Adipocyte (in vitro differentiated cells): Measurements from ENCODE around the gene MTX3.
A peak's percentile ranks its signal among the peaks of the same experiment; 100 is the strongest.

ENCODE experiments used
- DNase-seq: peaks from one replicate; pipeline ENCODE4 v3.0.0-alpha.2; 2015; ENCODE audit warnings: low read depth
- H3K27me3 ChIP-seq: replicated peaks from 2 replicates; pipeline ENCODE4 v1.7.0; 2013; ENCODE audit warnings: mild to moderate bottlenecking, low read length, moderate library complexity; ENCODE audit not compliant: control insufficient read depth, insufficient read depth
- H3K36me3 ChIP-seq: 2 replicates; pipeline ENCODE4 v1.7.0; 2013; ENCODE audit warnings: low read length, mild to moderate bottlenecking, moderate library complexity; ENCODE audit not compliant: control insufficient read depth, insufficient read depth, severe bottlenecking
- H3K4me1 ChIP-seq: 2 replicates; pipeline ENCODE4 v1.7.0; 2013; ENCODE audit warnings: mild to moderate bottlenecking, low read length, moderate library complexity; ENCODE audit not compliant: control insufficient read depth, insufficient read depth
- H3K4me3 ChIP-seq: 2 replicates; pipeline ENCODE4 v1.7.0; 2013; ENCODE audit warnings: mild to moderate bottlenecking, low read length, moderate library complexity
- H3K9ac ChIP-seq: 2 replicates; pipeline ENCODE4 v1.7.0; 2013; ENCODE audit warnings: mild to moderate bottlenecking, low read length, moderate library complexity
- H3K9me3 ChIP-seq: 2 replicates; pipeline ENCODE4 v1.7.0; 2013; ENCODE audit warnings: mild to moderate bottlenecking, low read length, moderate library complexity; ENCODE audit not compliant: control insufficient read depth

MTX3 gene

DNA sequence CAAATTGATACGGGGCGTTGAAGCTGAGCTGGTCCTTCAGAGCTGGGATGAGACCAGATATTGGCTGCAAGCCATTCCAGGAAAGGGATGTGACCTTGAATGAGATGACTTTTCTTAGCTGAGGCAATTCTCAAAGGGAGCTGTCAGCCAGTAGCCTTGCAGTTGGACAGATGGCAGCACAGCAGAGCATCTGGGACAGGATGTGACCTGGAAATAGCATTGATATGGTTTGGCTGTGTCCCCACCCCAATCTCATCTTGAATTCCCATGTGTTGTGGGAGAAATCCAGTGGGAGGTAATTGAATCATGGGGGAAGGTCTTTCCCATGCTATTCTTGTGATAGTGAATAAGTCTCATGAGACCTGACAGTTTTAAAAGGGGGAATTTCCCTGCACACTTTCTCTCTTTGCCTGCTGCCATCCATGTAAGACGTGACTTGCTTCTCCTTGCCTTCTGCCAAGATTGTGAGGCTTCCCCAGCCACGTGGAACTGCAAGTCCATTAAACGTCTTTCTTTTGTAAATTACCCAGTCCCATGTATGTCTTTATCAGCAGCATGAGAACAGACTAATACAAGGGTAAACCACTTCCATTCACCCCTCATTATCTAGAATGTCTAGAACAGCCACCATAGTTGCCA is 19.8 kb upstream of the MTX3 start:
- Histone ChIP-seq H3K9me3 (no peaks in the 10 kb centered on the region), H3K4me1 (no peaks in the 10 kb centered on the region), H3K27me3 (no peaks in the 10 kb centered on the region), H3K36me3 (no peaks in the 10 kb centered on the region), H3K4me3 (no peak overlapping the region), H3K9ac (no peak overlapping the region)
- DNase-seq: no peak

GRCh38 chr5:80008995-80009765 is 18.1 kb upstream of the MTX3 start:
- Histone ChIP-seq H3K27me3 (no peaks in the 10 kb centered on the region), H3K36me3 (no peaks in the 10 kb centered on the region), H3K4me3 (no peak overlapping the region), H3K9me3 (no peaks in the 10 kb centered on the region), H3K4me1 (no peaks in the 10 kb centered on the region), H3K9ac (no peak overlapping the region)
- DNase-seq: no peak

- Histone ChIP-seq H3K4me1 (no peaks in the 10 kb centered on the region), H3K9me3 (no peaks in the 10 kb centered on the region)
- DNase-seq: no peak
Measured at GRCh38 chr5:80002677-80003076, 11.6 kb upstream of the MTX3 start.

GRCh38 chr5:79999722-80000121 is 8.7 kb upstream of the MTX3 start:
- DNase-seq: no peak
- Histone ChIP-seq H3K9me3 (no peaks in the 10 kb centered on the region), H3K27me3 (no peaks in the 10 kb centered on the region), H3K4me3 (no peak overlapping the region), H3K4me1 (no peaks in the 10 kb centered on the region), H3K9ac (no peak overlapping the region), H3K36me3 (no peaks in the 10 kb centered on the region)

More at GRCh38 chr5:80002677-80003076, 11.6 kb upstream of the MTX3 start:
- Histone ChIP-seq H3K9ac (no peak overlapping the region), H3K4me3 (no peak overlapping the region), H3K36me3 (no peaks in the 10 kb centered on the region), H3K27me3 (no peaks in the 10 kb centered on the region)

DNA sequence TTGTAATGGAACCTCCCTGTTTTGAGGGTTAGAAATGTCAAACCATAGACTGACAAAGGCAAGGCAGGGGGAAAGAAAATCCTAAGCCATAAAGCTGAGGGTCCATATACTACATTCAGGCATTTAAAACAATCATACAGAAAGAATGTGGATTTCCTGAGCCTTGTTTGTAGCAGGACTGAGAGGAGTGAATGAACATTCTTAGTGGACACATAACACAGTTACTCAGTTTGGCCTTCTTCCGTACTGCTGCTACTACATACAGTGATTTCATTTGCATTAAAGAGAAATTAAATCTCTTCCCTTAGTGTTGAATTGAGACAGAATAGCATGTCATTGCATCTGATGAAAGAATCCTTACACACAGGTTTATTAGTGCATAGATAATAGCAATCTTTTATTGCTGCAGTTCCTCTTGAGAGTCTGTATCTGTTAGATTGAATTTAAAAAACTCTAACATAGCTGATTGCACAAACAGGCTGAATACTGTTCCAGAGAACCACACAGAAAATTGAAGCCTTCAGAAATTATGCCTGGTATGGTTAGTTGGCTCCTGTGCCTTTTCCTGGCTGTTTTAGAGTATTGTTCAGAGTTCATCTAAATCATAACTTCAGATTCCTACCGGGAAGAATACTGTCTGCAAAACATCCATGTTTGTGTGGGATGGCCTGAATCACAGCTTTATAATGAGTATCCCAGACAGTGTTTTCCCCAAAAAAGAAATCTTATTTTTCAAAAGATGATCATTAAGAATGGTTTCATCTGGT is 2.0 kb upstream of the MTX3 start:
- Histone ChIP-seq H3K4me1 (peaks cover 18% of the 10 kb centered on the region), H3K36me3 (peaks cover 7% of the 10 kb centered on the region), H3K27me3 (no peaks in the 10 kb centered on the region), H3K9me3 (no peaks in the 10 kb centered on the region), H3K9ac (no peak overlapping the region), H3K4me3 (no peak overlapping the region)
- peak; percentile 36 for DNase-seq

DNA sequence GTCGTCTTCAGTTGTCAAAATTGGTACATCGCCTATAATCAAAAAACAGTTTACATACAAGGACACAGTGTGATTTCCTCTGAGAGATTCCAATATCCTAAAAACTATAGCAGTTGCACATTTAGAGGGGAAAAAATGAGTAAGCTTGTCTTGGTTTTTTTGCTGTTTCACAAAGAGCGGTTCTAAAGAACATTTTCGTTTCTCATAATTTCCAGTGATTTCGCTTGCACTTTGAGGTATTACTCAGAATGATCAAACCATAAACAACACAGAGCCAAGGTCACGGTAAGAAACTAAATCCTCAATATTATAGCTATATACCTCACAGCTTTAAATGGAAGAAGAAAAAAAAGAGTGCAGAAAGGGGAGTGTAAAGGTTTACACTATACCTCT is 861 bp downstream of the MTX3 start:
- H3K4me3 ChIP-seq: peak overlapping the region; percentile 97
- peak; percentile 54 for DNase-seq
- H3K9me3 ChIP-seq: no peaks in the 10 kb centered on the region
- peaks cover 25% of the 10 kb centered on the region for H3K36me3 ChIP-seq
- H3K27me3 ChIP-seq: no peaks in the 10 kb centered on the region
- peak overlapping the region; percentile 89 for H3K9ac ChIP-seq
- H3K4me1 ChIP-seq: peaks cover 18% of the 10 kb centered on the region

DNA sequence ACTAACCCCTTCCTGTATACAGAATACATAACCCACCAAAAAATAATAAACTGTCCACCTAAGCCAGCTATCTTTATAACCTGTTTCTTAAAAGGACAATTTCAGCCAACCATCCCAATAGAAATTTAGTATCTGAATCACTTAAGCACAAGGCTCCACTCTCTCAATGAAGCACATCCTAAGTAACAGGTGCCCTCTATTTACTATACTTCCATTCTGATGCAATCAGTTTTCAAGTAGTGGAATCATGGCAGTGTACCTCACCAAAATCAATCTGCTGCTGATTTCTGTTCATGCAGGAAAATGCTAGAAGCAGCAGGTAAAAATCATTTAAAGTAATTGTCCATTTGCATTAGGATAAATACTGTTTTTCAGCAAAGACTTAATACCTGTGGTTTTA is 4.8 kb downstream of the MTX3 start:
- Histone ChIP-seq H3K36me3 (peaks cover 58% of the 10 kb centered on the region), H3K9ac (no peak overlapping the region), H3K9me3 (no peaks in the 10 kb centered on the region), H3K27me3 (no peaks in the 10 kb centered on the region), H3K4me3 (no peak overlapping the region), H3K4me1 (peaks cover 9% of the 10 kb centered on the region)
- DNase-seq: no peak

GRCh38 chr5:79985288-79985687 is 5.8 kb downstream of the MTX3 start:
- no peak overlapping the region for H3K9ac ChIP-seq
- no peaks in the 10 kb centered on the region for H3K27me3 ChIP-seq
- no peak overlapping the region for H3K4me3 ChIP-seq
- no peak for DNase-seq
- peaks cover 60% of the 10 kb centered on the region for H3K36me3 ChIP-seq
- H3K9me3 ChIP-seq: no peaks in the 10 kb centered on the region
- H3K4me1 ChIP-seq: peaks cover 6% of the 10 kb centered on the region

DNA sequence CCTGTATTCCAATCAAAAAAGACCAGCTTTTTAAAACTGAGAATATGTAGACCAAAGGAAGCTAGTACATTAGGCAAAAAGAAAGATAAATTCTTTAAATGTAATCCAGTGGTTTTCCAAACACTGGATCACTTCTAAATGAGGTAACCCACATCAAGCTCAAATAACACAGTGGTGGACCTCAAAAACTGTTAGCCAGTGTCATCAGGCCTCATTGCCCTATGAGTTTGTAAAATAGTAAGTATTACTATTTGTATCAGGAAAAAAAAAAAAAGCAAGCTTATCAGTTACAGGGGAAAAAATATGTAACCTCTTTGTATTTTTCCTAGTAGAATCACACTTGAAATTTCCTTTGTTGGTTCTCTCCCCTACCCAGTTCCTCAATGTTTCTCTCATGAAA is 6.7 kb downstream of the MTX3 start:
- Histone ChIP-seq H3K9me3 (no peaks in the 10 kb centered on the region), H3K4me3 (no peak overlapping the region), H3K27me3 (no peaks in the 10 kb centered on the region), H3K9ac (no peak overlapping the region), H3K4me1 (no peaks in the 10 kb centered on the region), H3K36me3 (peaks cover 60% of the 10 kb centered on the region)
- DNase-seq: no peak

GRCh38 chr5:79983618-79984017 is 7.4 kb downstream of the MTX3 start:
- DNase-seq: no peak
- Histone ChIP-seq H3K4me3 (no peak overlapping the region), H3K9me3 (no peaks in the 10 kb centered on the region), H3K36me3 (peaks cover 60% of the 10 kb centered on the region), H3K9ac (no peak overlapping the region), H3K27me3 (no peaks in the 10 kb centered on the region), H3K4me1 (no peaks in the 10 kb centered on the region)

- Histone ChIP-seq H3K4me3 (no peak overlapping the region), H3K4me1 (no peaks in the 10 kb centered on the region), H3K27me3 (no peaks in the 10 kb centered on the region), H3K36me3 (peaks cover 63% of the 10 kb centered on the region), H3K9ac (no peak overlapping the region), H3K9me3 (no peaks in the 10 kb centered on the region)
- DNase-seq: no peak
Measured at GRCh38 chr5:79982136-79982535, 8.9 kb downstream of the MTX3 start.
